ENCODE measurements around the gene METTL21C. TPM values are rescaled to one million over a fixed set of nuclear protein-coding genes. Genes with fewer than 3 reads are reported as not detected.

The METTL21C gene
- total RNA-seq, 1 donor from 2014 or later: 1.9 TPM

DNA sequence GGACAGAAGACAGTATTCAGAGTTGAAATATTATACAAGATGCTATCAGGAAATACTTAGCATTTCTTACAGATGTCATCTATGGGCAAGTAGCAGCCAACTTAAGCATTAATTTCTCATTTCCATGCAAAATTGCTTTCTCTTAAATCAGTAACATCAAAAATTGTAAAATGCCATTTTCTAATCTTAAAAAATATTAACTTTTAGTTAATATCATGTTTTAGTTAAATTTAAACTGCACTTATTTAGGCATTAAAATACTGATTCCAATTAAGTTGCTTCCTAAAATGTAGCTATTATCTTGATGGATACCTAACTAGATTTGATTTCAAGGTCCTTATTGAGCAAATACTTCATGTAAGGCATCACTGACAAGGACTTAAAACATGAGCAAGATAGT, 27.8 kb downstream of the METTL21C start:
- DNase-seq (ENCODE audit: low spot score): no peak

DNA sequence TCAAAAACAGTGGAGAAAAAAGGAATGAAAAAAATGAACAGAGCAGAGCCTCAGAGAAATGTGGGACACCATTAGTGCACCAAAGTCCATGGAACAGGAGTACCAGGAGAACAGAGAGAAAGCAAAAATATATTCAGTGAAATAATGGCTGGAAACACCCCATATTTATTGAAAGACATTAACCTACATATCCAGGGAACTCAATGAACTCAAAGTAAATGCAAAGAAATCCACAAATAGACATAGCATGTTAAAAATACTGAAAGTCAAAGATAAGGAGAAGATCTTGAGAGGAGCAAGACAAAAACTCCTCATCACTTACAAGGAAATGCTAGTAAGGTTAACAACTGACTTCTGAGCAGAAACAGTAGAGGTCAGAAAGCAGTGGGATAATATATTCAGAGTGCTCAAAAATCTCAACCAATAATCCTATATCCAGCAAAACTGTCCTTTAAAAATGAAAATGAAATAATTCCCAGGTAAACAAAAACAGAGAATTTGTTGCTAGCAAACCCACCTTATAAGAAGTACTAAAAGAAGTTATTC, 35.6 kb downstream of the METTL21C start:
- no peak for DNase-seq (ENCODE audit: low spot score)

GRCh38 chr13:102658660-102659059, 36.2 kb downstream of the METTL21C start:
- DNase-seq (ENCODE audit: low spot score): no peak

DNA sequence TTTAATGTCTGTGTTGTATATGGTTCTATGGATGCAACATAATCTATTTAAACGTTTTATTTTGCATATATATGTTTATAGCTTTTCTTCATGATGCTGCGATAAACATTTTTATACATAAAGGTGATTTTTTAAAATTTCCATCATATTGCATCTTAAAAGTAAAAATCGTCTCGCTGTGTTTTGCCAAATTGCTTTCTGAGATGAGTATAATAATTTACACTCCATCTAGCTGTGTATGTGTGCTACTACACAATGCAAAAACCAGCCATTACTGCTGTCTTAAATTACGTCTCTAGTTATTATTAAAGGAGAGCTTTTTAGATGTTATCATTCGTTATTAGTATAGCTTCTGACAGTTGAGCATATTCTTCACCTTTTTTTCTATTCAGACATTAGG, 37.2 kb downstream of the METTL21C start:
- no peak for DNase-seq (ENCODE audit: low spot score)

- no peak for DNase-seq (ENCODE audit: low spot score)
Measured at GRCh38 chr13:102654756-102655155, 40.1 kb downstream of the METTL21C start.

DNA sequence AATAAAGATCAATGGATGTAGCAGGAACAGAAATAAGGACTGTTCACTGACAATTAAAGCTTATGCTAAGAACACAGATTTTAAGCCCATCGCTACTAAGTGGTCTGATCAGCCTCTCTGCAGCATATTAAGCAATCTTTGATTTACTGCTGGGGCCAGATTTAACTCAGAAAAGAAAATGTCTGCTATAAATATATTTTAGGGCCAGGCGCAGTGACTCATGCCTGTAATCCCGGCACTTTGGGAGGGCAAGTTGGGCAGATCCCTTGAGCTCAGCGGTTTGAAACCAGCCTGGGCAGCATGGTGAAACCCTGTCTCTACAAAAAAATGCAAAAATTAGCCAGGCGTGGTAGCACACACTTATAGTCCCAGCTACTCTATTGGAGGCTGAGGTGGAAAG, 43.0 kb downstream of the METTL21C start:
- DNase-seq (ENCODE audit: low spot score): peak; percentile 89

DNA sequence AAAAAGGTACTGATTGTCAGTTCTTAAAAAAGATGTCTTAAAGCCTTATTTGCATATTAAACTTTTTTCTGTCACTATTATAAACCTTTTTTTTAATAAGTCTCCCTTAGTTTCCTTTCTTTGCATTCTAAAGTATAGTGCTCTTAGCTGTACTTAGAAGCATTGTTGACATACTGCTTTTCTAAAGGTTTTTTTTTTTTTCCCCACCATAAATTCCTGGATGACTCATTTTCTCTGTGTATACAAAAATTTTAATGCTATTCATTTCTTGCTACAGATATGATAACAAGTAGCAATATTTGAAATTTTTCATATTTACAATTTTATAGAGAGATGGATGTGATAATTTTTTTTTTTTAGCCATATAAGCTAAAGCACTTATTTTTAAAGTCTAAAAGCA, 43.5 kb downstream of the METTL21C start:
- DNase-seq (ENCODE audit: low spot score): peak; percentile 61

DNA sequence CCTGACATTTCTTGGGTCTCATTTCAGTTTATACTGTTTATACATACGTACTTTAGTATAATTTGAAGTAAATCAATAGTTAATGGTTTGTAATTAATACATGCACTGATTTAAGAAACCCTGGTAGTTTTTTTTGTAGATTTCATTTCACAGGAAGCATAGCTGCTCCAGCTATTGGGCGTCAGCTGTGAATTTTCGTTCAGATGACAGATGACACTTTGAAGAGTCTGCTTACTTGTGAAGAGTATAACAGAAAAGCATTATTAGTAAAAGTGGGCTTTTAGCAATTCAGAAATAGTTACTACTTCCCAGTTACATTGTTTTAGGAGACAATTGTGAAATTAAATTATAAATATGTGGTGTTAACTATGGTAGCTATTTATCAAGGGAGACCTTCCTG, 44.4 kb downstream of the METTL21C start:
- DNase-seq (ENCODE audit: low spot score): no peak

- DNase-seq (ENCODE audit: low spot score): no peak
Measured at GRCh38 chr13:102648046-102648445, 46.8 kb downstream of the METTL21C start.

GRCh38 chr13:102645701-102646100, 49.1 kb downstream of the METTL21C start:
- no peak for DNase-seq (ENCODE audit: low spot score)

DNA sequence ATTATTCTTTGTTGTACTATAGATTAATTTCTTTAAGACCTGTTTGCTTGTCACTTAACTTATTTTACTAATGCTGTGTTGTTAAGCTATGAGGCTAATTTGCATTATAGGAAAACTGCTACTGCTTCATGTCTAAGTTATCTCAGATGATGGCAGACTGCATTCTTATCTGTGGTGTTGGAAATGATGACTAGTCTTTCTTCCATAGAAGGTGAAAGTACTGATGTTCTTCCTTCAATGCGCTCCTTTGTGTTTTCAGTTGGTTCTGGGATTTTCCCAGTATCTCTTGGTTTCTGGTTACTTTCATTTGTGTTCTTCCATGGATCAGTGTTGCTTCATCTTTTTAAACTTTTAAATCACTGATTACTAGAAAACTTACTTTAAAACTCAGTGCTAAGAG, 51.2 kb downstream of the METTL21C start:
- no peak for DNase-seq (ENCODE audit: low spot score)

DNA sequence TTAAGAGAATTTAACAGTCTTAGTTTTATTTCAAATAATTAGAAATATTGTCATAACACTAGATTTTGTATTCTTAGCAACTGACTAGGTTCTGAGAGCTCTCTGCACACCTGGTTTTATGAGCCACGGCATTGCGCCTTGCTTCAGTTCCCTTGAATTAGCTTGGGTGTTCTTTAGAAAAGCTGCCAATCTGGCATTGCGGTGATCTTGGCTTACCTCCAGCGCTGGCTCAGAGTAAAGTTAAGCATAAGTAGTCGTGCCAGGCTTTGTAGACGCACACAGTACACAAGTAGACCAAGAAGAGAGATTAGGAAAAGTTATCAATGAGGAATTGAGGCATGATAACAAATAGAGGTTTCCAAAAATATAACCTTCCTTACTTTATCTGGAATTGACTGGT, 52.4 kb downstream of the METTL21C start:
- DNase-seq (ENCODE audit: low spot score): no peak

- DNase-seq (ENCODE audit: low spot score): no peak
Measured at GRCh38 chr13:102642029-102642428, 52.8 kb downstream of the METTL21C start.

DNA sequence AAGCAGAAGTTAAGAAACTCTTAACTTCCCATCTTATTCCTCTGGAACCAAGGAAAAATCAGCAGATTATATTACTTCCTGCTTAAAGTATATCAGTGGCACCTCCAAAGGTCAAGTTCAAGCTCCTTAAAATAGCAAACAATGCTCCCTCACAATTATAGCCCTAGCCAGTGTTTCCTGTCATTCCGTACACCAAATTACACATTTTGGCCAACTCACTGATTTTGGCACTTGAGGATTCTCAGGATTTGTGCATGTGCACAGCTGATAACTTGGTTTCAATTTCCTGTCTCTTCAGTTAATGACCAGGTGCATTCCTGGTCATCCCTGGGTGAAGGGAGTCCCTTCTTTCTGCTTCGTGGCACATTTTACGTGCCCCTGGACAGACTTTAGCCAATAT, 56.1 kb downstream of the METTL21C start:
- no peak for DNase-seq (ENCODE audit: low spot score)

Other genes with a start within 250 kb of the METTL21C start
- gene TPP2, start 98.1 kb downstream of the METTL21C start, total RNA-seq (ENCODE audit: insufficient read depth, low replicate concordance): 24.1 TPM
- gene TEX30, start 78.7 kb upstream of the METTL21C start, total RNA-seq (ENCODE audit: insufficient read depth, low replicate concordance): 10.1 TPM
- 86.9 TPM for gene POGLUT2, start 103.9 kb upstream of the METTL21C start, total RNA-seq (ENCODE audit: insufficient read depth, low replicate concordance)
- 30.1 TPM for gene BIVM, start 104.1 kb upstream of the METTL21C start, total RNA-seq (ENCODE audit: insufficient read depth, low replicate concordance)
- gene ERCC5, start 151.0 kb upstream of the METTL21C start, total RNA-seq (ENCODE audit: insufficient read depth, low replicate concordance): 63.3 TPM